Fibroblast of lung (primary cell): ENCODE measurements around the gene ROBO2. TPM values are rescaled to one million over a fixed set of nuclear protein-coding genes. Genes with fewer than 3 reads are reported as not detected.

Experiments used
- DNase-seq, 2 donors: peaks; one replicate each; pipeline versions ENCODE4 v3.0.0 to v3.0.0-alpha.2; 2010; ENCODE audit warnings: low read depth in 2 of 2
- H2AFZ ChIP-seq: 2 replicates; pipeline ENCODE4 v1.5.1; 2012; ENCODE audit warnings: low read length, control low read depth, inconsistent platforms
- H3K27ac ChIP-seq: 2 replicates; pipeline ENCODE4 v1.5.1; 2011; ENCODE audit warnings: low read length, control low read depth; ENCODE audit not compliant: insufficient read depth
- H3K27me3 ChIP-seq: 2 replicates; pipeline ENCODE4 v1.5.1; 2011; ENCODE audit warnings: mild to moderate bottlenecking, low read length; ENCODE audit not compliant: control insufficient read depth, insufficient read depth
- H3K36me3 ChIP-seq: 2 replicates; pipeline ENCODE4 v1.5.1; 2011; ENCODE audit warnings: low read length; ENCODE audit not compliant: control insufficient read depth, insufficient read depth
- H3K4me1 ChIP-seq: 2 replicates; pipeline ENCODE4 v1.5.1; 2011; ENCODE audit warnings: low read length; ENCODE audit not compliant: control insufficient read depth, insufficient read depth; ENCODE audit errors: extremely low read depth
- H3K4me2 ChIP-seq: 2 replicates; pipeline ENCODE4 v1.5.1; 2011; ENCODE audit warnings: low read length, control low read depth; ENCODE audit not compliant: insufficient read depth; ENCODE audit errors: extremely low read depth
- H3K4me3 ChIP-seq, 4 experiments: fragments of 200-600 bp in 1 of 4; sonication (generic) in 1 of 4; replicated peaks in 1 of 4; 2 replicates each; pipeline ENCODE4 v1.5.1; 2011 to 2016; ENCODE audit warnings: low read length in 4 of 4, low read depth in 3 of 4, mild to moderate bottlenecking in 3 of 4, control low read depth in 2 of 4, inconsistent platforms in 1 of 4, mixed read lengths in 1 of 4; ENCODE audit not compliant: insufficient read depth in 1 of 4; ENCODE audit errors: control extremely low read depth in 1 of 4
- H3K79me2 ChIP-seq: 2 replicates; pipeline ENCODE4 v1.5.1; 2012; ENCODE audit warnings: mild to moderate bottlenecking, low read length, inconsistent platforms; ENCODE audit not compliant: control insufficient read depth, insufficient read depth
- H3K9ac ChIP-seq: 2 replicates; pipeline ENCODE4 v1.5.1; 2011; ENCODE audit warnings: mild to moderate bottlenecking, low read length, control low read depth; ENCODE audit not compliant: insufficient read depth
- H3K9me3 ChIP-seq: 2 replicates; pipeline ENCODE4 v1.5.1; 2012; ENCODE audit warnings: low read depth, low read length; ENCODE audit not compliant: control insufficient read depth, insufficient read depth
- H4K20me1 ChIP-seq: 2 replicates; pipeline ENCODE4 v1.5.1; 2011; ENCODE audit warnings: low read length; ENCODE audit not compliant: control insufficient read depth, insufficient read depth; ENCODE audit errors: extremely low read depth
- CTCF ChIP-seq, 2 donors: IDR thresholded peaks in 1 of 2; conservative IDR thresholded peaks in 1 of 2; 1 replicate in 1 of 2; 2 replicates in 1 of 2; pipeline ENCODE4 v1.5.1; 2011 to 2012; ENCODE audit warnings: low read length in 2 of 2, control low read depth in 1 of 2, inconsistent platforms in 1 of 2, low read depth in 1 of 2, mild to moderate bottlenecking in 1 of 2
- EZH2 ChIP-seq: IDR thresholded peaks from 2 replicates; pipeline ENCODE4 v1.5.1; 2012; ENCODE audit warnings: low read length, control low read depth, mild to moderate bottlenecking; ENCODE audit errors: missing control alignments
- polyA plus RNA-seq, 2 donors: library from polyadenylated mRNA; depleted of rRNA in 1 of 2; stranded (reverse) in 1 of 2; unstranded in 1 of 2; fragments of >200 nt; gene quantifications; 2 replicates each; pipeline ENCODE4 v1.2.1, GENCODE V29; 2011 to 2012; ENCODE audit warnings: missing spikeins in 1 of 2
- total RNA-seq: library from RNA; depleted of rRNA; stranded (reverse); fragments of >200 nt; gene quantifications from 2 replicates; pipeline ENCODE4 v1.2.1, GENCODE V29; 2014

Gene ROBO2
- total and polyA plus RNA-seq, 2 donors (not counting 1 experiment from before 2014, with no cell fraction given), result 0.83 to 1.5 TPM

- Histone ChIP-seq H3K36me3 (no peaks in the 10 kb centered on the region), H3K27ac (no peak overlapping the region), H3K9me3 (no peaks in the 10 kb centered on the region), H3K4me3 (no peak overlapping the region), H3K9ac (no peak overlapping the region), H3K4me2 (no peak overlapping the region), H3K4me1 (no peaks in the 10 kb centered on the region), H2AFZ (no peak overlapping the region), H4K20me1 (no peaks in the 10 kb centered on the region), H3K79me2 (no peaks in the 10 kb centered on the region), H3K27me3 (no peaks in the 10 kb centered on the region)
- TF ChIP-seq EZH2, result no peak
- DNase-seq, result peak in 1 of 2 donors; percentile 2
Measured at GRCh38 chr3:77055841-77056341, 16.0 kb downstream of the ROBO2 start.

GRCh38 chr3:77059354-77059753 is 19.5 kb downstream of the ROBO2 start:
- Histone ChIP-seq H2AFZ (no peak overlapping the region), H3K4me2 (no peak overlapping the region), H3K4me1 (no peaks in the 10 kb centered on the region), H3K79me2 (no peaks in the 10 kb centered on the region), H3K27ac (no peak overlapping the region), H3K9ac (no peak overlapping the region), H3K36me3 (no peaks in the 10 kb centered on the region), H3K9me3 (no peaks in the 10 kb centered on the region), H3K4me3 (no peak overlapping the region), H3K27me3 (no peaks in the 10 kb centered on the region), H4K20me1 (no peaks in the 10 kb centered on the region)
- TF ChIP-seq CTCF (conservative IDR thresholded peaks at IDR 0.05 in 1 of 2, IDR thresholded peaks at IDR 0.05 in 1 of 2; ENCODE audit: low read depth in 1 of 2, low read length in 2 of 2) (no peak), EZH2 (no peak)
- DNase-seq, result no peak

- Histone ChIP-seq H3K9me3 (no peaks in the 10 kb centered on the region), H2AFZ (no peak overlapping the region), H3K27ac (no peak overlapping the region), H3K4me1 (no peaks in the 10 kb centered on the region), H3K36me3 (no peaks in the 10 kb centered on the region), H3K4me3 (no peak overlapping the region), H4K20me1 (no peaks in the 10 kb centered on the region), H3K79me2 (no peaks in the 10 kb centered on the region), H3K27me3 (no peaks in the 10 kb centered on the region), H3K4me2 (no peak overlapping the region), H3K9ac (no peak overlapping the region)
- TF ChIP-seq EZH2 (no peak), CTCF (conservative IDR thresholded peaks at IDR 0.05 in 1 of 2, IDR thresholded peaks at IDR 0.05 in 1 of 2; ENCODE audit: low read depth in 1 of 2, low read length in 2 of 2) (no peak)
- DNase-seq, result no peak
Measured at GRCh38 chr3:77063423-77063822, 23.5 kb downstream of the ROBO2 start.
